GM11168 (cell line): Measurements from ENCODE around the gene ATP6AP1.
"Not testable (repeated sequence)": the region's sequence is repeated elsewhere in the genome, so short reads cannot be mapped to it uniquely, and the experiment has no call there.

Source experiments
- in situ Hi-C: fragments of 300-500 bp; cut with MboI; formaldehyde crosslinking; loops from one replicate; pipeline ENCODE4 v1.12.0; 2022; ENCODE audit warnings: low sequenced_read_pairs; ENCODE audit not compliant: unreplicated experiment

ATP6AP1 gene

DNA sequence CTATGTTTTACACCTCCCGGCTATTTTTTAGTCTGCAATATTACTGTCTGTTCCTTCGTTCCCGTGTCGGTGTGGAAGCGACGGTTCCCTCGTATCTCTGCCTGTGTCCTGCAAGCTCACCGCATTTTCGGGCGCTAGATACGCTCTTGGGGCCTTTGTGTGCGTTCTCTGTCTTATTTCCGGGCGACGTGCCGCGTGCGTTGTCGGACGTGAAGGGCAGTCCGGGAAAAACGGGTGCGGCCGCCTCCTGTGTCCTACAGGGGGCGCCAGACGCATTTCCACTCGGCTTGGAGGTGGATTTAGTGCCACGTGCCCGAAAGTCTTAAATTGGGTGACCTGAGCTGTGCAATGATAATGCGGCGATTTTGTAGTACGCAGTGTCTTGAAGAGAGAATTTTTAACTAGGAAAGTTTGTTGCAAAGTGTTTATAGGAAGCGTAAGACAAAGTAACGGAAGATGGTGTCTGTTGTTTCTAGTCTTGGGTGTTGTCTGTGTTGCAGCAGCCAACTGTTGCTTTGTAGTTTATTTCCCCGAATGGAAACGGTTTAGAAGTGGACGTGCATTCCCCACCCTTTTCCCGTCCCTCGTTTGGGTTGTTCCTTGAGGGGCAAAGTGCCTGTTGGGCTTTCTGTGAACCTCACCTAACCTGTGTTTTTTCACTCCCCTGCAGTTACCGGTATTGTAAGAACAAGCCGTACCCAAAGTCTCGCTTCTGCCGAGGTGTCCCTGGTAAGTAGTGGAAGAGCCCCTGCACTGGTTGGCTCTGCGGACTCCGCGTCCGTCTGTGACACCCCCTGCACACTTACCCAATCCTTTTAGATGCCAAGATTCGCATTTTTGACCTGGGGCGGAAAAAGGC is 29.6 kb upstream of the ATP6AP1 start:
- in situ Hi-C loops = no loop called here

DNA sequence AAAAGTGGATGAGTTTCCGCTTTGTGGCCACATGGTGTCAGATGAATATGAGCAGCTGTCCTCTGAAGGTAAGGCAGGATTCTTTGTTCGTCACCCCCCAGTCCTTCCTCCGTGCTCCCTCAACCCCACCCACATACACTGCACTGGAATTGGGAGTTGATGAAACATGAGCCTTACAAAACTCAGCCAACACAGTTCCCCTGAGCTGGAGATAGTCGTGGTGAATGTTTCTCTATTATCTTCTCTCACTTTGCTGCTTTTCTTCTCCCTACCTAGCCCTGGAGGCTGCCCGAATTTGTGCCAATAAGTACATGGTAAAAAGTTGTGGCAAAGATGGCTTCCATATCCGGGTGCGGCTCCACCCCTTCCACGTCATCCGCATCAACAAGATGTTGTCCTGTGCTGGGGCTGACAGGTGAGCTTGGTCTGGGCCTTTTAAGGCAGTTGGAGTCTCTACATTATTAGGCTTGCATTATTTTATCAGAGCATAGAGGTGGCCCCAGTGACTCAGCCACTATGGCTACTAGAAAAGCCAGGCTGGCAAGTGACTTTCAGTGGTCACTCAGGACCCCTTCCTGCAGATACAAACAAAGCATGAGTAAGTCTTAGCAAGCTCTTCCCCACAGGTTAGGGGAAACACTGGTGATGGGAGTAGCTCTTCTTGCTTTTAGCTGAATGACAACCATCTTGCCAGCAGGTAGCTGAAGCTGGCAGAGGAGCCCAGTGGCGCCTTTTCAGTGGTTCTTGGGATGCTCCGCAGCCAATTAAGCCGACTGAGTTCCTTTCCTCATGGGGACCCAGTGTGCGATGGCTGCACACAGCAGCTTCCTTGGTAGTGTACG is 28.7 kb upstream of the ATP6AP1 start:
- in situ Hi-C loops = no loop called here

- in situ Hi-C loops = not testable (repeated sequence)
Measured at GRCh38 chrX:154400369-154400817, 28.1 kb upstream of the ATP6AP1 start.

DNA sequence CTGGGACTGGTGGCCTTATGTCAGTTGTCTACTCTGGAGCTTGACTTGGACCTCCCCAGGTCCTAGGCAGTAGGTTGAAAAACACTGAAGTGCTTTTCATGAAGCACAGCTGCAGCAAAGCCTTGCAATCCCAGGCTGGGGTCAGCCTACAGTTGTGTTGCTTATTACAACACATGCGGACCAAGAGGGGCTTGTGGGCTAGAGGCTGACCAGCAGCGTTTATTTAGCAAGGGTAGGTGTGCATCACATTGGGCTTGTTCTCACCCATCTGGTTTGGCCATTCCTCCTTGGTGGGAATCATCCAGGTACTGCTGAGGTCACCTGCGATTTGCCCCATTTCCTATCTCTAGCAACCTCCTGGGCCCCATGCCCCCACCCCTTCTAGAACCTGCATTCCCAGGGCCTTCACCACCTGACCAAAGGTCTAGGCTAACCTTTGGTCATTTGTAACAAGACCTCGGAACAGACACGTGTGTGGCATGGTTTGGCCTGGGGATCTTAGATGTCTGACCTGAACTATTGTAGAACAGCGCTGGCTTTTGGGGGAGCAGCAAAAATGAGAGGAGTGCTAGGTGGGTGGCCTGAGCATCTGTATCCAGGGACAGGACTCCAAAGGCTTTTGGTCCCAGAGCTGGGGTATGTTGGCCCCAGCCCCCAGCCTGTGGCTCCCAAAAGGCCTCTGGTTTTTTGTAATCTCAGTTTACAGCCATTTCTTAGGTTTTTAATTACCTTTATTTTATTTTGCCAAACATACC is 27.3 kb upstream of the ATP6AP1 start:
- in situ Hi-C loops = no loop called here

DNA sequence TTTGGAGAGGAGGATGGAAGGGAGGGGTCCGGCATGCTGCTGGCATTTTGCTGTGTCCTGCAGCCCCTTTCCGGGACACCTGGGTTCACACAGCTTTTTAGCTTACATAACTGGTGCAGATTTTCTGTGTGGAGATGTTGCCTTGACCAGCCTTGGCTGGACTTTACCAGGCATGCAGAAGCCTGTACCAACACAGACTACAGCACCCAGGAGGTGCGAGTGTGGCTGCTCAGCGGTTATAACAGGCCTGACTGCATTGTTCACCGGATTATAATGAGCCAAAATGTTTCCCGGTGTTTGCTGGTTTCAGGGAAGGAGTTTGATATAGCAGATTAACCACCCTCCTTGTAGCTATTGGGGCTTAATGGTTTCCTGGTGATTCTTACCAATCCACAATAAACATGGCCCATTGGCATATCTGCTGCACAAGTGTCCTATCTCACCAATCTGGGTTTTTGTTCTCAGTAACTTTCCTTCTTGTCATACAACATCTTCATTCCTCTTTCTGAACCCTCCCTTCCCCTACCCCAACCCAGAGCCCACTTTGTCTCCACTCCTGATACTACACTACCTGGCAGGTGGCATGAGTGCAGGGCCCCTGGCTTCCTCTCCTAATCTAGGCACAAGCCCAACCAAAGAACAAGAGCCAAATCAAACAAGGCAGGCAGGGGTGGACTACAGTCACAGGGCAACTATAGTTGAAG is 26.4 kb upstream of the ATP6AP1 start:
- in situ Hi-C loops = no loop called here

DNA sequence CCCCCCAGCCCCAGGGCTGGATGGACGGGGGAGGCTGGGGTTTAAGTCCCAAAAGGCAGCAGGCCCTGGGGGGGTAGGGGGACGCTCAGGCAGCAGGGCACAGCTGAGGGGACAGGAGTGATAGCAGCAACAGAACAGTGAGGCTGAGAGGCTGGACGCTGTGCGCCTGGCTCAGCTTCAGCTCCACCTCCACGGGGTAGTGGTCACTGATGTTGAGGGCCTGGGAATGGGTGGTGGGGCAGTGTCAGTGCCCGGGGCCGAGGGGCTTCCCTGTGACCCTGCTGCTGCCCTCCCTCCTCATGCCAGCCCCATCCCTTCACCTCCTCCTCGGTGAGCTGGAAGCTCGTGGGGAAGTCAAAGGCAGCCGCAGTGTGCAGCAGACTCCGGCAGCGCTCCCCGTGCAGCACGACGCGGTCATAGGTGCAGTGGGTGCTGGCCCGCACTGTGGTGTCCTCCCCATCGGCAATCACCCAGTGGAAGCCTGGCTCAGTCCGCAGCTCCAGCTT is 25.8 kb upstream of the ATP6AP1 start:
- in situ Hi-C loops = no loop called here

DNA sequence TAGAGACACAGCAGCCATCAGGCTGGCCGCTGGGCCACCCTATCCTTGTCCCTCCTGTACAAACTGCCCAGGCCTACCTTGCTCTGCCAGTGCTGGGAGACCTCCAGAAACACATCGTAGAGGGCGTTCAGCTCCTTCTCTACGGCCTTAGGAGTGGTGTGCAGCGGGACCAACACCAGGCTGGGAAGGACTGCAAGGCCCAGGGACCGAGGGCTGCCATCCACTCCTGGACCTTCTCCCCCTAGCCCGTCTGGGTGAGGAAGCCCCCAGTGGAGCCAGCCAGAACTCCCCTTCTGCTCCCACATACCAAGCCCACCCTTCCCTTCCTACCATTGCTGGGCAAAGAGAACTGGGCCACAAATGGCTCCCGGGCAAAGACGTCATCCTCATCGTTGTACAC is 25.3 kb upstream of the ATP6AP1 start:
- in situ Hi-C loops = no loop called here

- in situ Hi-C loops = no loop called here
Measured at GRCh38 chrX:154403858-154404257, 24.6 kb upstream of the ATP6AP1 start.

DNA sequence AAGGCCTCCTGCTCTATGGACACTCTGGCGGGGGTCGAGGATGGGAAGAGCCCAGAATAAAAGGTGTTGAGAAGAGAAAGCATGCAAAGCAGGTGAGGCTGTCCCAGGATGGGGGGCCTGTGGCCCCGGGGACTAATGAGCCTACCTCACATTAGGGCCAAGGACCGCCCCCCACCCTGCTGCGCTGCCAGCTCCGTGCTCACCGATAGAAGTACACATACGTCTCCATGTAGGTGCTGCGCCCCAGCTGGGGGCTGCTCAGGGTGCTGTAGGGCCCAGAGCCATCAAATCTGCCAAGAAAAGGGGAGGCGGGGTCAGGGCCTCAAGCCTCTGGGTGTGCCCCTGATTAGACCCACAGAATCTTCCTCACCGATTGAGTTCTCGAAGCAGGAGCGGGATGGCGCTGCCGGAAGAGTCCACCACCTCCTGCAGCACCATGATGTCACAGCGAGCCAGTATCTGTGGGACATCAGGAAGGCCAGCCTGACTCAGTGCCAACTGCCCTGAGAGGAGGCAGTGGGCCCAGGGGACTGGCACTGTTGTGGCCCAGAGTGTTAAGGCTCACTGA is 23.8 kb upstream of the ATP6AP1 start:
- in situ Hi-C loops = no loop called here

DNA sequence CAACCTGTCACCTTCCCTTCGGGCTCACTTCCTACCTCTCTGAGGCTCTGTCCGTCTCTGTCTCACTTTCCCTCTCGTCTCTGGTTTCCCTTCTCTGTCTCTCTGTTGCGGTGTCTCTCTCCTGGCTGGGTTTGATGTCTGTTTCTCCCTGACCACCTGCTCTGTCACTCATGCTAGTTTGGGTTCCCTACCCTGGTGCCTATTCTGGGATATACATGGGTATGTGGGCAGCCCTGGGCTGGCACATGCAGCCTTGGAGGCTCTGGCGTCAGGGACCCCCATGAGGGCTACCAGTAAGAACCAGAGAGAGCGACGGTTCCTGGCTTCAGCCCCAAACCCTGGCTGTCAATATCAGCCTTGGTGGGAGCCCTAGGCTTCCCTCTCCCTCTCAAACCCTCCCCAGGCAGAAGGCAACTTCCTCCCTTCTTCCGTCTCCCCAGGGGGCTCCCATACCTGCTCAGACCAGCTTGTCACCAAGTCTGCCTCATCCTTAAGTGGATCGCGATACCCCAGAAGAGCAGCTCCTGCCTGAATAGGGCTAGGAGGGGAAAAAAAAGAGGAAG is 19.7 kb upstream of the ATP6AP1 start:
- in situ Hi-C loops = no loop called here

- in situ Hi-C loops = no loop called here
Measured at GRCh38 chrX:154409222-154409871, 19.1 kb upstream of the ATP6AP1 start, which contains the start of gene DNASE1L1. TSS of gene DNASE1L1 (minus strand) at chrX:154409254. CDS start at chrX:154405568, 3,686 bp downstream.

DNA sequence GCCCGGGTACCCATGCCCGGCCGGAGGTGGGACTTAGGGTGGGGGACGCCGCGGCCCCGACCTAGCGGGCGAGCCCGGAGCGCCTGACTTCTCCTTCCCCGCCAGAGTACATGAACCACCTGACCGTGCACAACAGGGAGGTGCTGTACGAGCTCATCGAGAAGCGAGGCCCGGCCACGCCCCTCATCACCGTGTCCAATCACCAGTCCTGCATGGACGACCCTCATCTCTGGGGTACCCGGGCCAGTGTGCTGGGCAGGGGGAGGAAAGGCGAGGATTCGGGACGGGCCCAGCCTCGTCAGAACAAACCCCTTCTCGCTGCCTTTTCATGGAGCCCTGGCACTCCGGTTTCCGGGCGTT is 16.5 kb upstream of the ATP6AP1 start:
- in situ Hi-C loops = no loop called here

DNA sequence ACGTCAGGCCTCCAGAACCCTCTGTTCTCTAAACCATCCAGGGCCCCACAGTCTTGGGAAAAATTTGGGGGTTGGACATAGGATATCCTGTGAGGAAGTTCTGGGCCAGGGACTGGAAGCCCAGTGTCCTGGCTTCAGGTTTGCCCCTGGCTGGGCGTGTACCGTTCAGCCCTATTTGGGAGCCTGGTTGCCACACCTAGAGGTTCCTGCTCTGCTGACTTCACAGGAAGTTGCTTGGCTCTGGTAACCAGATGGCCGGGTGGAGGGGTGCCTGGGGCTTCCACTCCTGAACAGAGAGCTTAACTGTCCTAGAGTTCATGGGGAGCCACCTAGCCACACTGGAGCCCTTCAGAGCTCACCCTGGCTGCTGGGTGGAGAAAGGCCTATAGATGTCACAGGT is 16.0 kb upstream of the ATP6AP1 start:
- in situ Hi-C loops = no loop called here

GRCh38 chrX:154413142-154413541 is 15.3 kb upstream of the ATP6AP1 start:
- in situ Hi-C loops = no loop called here

- in situ Hi-C loops = no loop called here
Measured at GRCh38 chrX:154417157-154417556, 11.3 kb upstream of the ATP6AP1 start.

- in situ Hi-C loops = no loop called here
Measured at GRCh38 chrX:154419189-154419588, 9.3 kb upstream of the ATP6AP1 start.

DNA sequence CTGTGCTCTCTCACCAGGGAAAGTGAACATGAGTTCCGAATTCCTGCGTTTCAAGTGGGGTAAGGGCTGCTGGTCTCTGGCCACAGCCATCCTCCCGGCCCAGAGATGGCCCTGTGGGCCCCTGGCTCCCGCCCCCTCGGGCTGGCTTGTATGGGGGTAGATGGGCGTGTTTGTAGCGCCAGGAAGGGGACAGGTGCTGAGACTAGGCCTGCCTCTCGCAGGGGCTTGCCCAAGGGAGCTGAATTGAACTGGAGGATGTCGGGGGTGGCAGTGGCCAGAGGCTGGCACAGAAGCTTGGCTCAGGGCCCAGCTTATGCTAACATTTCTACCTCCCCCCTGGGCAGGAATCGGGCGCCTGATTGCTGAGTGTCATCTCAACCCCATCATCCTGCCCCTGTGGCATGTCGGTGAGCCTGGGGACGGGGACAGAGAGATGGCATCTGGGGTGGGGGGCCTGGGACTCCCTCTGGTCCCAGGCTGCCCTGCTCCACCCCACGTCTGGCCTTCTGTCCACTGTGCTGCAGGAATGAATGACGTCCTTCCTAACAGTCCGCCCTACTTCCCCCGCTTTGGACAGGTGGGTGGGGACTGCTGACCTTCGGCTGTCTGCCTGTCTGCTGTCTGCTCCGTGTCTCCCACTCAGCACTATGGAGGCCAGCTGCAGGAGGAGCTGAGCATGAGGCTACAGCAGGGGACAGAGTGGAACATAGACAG is 8.6 kb upstream of the ATP6AP1 start:
- in situ Hi-C loops = no loop called here

GRCh38 chrX:154420402-154420756 is 8.1 kb upstream of the ATP6AP1 start:
- in situ Hi-C loops = no loop called here
